GM23338 (cell line): ENCODE results near the gene GRID2.

ENCODE experiments used
- EZH2 ChIP-seq: fragments of 200-600 bp; sonication (generic); IDR thresholded peaks from one replicate; pipeline ENCODE4 v1.8.0; 2017; ENCODE audit warnings: antibody characterized with exemption, mild to moderate bottlenecking, low read depth; ENCODE audit not compliant: unreplicated experiment
- POLR2AphosphoS5 ChIP-seq: IDR thresholded peaks from 2 replicates; pipeline ENCODE4 v1.6.1; 2016; ENCODE audit warnings: antibody characterized with exemption, low read depth
- STAT1 ChIP-seq: IDR thresholded peaks from one replicate; pipeline ENCODE4 v1.6.1; 2016; ENCODE audit warnings: antibody characterized with exemption; ENCODE audit not compliant: unreplicated experiment
- TF ChIP-seq, protein P1 (sequence below), 2 experiments: fragments of 200-600 bp in 1 of 2; sonication (generic) in 1 of 2; conservative IDR thresholded peaks; 2 replicates each; pipeline versions ENCODE4 v1.5.1 to v1.6.1; 2016 to 2017; ENCODE audit warnings: antibody characterized with exemption in 2 of 2, low read depth in 2 of 2, mild to moderate bottlenecking in 2 of 2, moderate library complexity in 1 of 2
- TF ChIP-seq, protein P2 (sequence below): IDR thresholded peaks from one replicate; pipeline ENCODE4 v1.6.1; 2018; ENCODE audit warnings: antibody characterized with exemption; ENCODE audit not compliant: unreplicated experiment

DNA sequence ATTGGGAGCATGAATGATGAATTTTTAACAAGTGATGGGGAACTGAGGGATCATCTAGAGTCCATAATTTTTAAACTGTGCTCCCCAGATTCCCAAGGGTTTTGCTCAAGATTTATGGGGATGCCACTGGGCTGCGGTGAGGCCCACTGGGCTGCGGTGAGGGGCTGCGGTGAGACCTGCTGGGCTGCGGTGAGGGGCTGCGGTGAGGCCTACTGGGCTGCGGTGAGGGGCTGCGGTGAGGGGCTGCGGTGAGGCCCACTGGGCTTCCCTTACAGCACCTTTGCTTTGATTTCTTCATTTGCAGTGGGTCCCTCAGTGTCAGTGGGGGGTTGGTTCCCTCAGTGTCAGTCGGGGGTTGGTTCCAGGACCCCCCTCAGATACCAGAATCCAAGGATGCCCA, 1477.4 kb downstream of the GRID2 start:
- TF ChIP-seq, protein P1, sequence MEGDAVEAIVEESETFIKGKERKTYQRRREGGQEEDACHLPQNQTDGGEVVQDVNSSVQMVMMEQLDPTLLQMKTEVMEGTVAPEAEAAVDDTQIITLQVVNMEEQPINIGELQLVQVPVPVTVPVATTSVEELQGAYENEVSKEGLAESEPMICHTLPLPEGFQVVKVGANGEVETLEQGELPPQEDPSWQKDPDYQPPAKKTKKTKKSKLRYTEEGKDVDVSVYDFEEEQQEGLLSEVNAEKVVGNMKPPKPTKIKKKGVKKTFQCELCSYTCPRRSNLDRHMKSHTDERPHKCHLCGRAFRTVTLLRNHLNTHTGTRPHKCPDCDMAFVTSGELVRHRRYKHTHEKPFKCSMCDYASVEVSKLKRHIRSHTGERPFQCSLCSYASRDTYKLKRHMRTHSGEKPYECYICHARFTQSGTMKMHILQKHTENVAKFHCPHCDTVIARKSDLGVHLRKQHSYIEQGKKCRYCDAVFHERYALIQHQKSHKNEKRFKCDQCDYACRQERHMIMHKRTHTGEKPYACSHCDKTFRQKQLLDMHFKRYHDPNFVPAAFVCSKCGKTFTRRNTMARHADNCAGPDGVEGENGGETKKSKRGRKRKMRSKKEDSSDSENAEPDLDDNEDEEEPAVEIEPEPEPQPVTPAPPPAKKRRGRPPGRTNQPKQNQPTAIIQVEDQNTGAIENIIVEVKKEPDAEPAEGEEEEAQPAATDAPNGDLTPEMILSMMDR (conservative IDR thresholded peaks at IDR 0.05; ENCODE audit: low read depth in 2 of 2) = no peak
- TF ChIP-seq EZH2 (no peak), STAT1 (no peak), POLR2AphosphoS5 (no peak)
- TF ChIP-seq, protein P2, sequence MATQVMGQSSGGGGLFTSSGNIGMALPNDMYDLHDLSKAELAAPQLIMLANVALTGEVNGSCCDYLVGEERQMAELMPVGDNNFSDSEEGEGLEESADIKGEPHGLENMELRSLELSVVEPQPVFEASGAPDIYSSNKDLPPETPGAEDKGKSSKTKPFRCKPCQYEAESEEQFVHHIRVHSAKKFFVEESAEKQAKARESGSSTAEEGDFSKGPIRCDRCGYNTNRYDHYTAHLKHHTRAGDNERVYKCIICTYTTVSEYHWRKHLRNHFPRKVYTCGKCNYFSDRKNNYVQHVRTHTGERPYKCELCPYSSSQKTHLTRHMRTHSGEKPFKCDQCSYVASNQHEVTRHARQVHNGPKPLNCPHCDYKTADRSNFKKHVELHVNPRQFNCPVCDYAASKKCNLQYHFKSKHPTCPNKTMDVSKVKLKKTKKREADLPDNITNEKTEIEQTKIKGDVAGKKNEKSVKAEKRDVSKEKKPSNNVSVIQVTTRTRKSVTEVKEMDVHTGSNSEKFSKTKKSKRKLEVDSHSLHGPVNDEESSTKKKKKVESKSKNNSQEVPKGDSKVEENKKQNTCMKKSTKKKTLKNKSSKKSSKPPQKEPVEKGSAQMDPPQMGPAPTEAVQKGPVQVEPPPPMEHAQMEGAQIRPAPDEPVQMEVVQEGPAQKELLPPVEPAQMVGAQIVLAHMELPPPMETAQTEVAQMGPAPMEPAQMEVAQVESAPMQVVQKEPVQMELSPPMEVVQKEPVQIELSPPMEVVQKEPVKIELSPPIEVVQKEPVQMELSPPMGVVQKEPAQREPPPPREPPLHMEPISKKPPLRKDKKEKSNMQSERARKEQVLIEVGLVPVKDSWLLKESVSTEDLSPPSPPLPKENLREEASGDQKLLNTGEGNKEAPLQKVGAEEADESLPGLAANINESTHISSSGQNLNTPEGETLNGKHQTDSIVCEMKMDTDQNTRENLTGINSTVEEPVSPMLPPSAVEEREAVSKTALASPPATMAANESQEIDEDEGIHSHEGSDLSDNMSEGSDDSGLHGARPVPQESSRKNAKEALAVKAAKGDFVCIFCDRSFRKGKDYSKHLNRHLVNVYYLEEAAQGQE = no peak
